ENCODE results near the gene DDX49. TPM values are rescaled to one million over a fixed set of nuclear protein-coding genes. Genes with fewer than 3 reads are reported as not detected.

Gene DDX49
- total RNA-seq, 2 donors from 2014 or later, result 22.1 to 31.9 TPM

DNA sequence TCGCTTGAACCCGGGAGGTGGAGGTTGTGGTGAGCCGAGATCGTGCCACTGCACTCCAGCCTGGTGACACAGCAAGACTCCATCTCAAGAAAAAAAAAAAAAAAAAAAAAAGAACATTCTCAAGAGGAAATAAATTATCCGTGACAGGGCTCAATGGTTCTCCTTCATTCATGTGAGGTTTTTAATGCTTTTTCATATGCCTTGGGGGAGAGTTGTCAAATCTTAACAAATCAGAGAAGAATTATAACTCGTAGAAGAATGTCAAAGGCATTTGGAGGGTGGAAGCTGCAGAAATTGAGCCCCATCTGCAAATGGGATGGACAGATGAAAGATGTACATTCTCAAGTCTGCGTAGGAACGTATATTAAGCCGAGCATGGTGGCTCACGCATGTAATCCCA, 56.4 kb downstream of the DDX49 start:
- Histone ChIP-seq H3K27ac (no peak overlapping the region), H3K27me3 (no peaks in the 10 kb centered on the region), H3K9me3 (no peaks in the 10 kb centered on the region), H3K36me3 (no peaks in the 10 kb centered on the region), H3K4me1 (peaks cover 0 to 16% of the 10 kb centered on the region in 2 donors), H3K4me3 (no peak overlapping the region)
- DNase-seq (ENCODE audit: low spot score), result no peak
- TF ChIP-seq, protein P1, sequence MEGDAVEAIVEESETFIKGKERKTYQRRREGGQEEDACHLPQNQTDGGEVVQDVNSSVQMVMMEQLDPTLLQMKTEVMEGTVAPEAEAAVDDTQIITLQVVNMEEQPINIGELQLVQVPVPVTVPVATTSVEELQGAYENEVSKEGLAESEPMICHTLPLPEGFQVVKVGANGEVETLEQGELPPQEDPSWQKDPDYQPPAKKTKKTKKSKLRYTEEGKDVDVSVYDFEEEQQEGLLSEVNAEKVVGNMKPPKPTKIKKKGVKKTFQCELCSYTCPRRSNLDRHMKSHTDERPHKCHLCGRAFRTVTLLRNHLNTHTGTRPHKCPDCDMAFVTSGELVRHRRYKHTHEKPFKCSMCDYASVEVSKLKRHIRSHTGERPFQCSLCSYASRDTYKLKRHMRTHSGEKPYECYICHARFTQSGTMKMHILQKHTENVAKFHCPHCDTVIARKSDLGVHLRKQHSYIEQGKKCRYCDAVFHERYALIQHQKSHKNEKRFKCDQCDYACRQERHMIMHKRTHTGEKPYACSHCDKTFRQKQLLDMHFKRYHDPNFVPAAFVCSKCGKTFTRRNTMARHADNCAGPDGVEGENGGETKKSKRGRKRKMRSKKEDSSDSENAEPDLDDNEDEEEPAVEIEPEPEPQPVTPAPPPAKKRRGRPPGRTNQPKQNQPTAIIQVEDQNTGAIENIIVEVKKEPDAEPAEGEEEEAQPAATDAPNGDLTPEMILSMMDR (IDR thresholded peaks at IDR 0.05), result no peak

Other genes starting within 250 kb of the DDX49 start
- 1 to 10 TPM; 4.0 to 5.8 TPM for gene CRTC1, start 236.0 kb upstream of the DDX49 start, total RNA-seq
- gene COMP, start 128.4 kb upstream of the DDX49 start, total RNA-seq, result 10 to 100 TPM in 1 of 2 donors, 1 to 10 TPM in 1; 7.8 to 12.5 TPM
- gene UPF1, start 87.8 kb upstream of the DDX49 start, total RNA-seq, result 10 to 100 TPM; 27.6 to 61.5 TPM
- 1 to 10 TPM in 1 of 2 donors, under 1 TPM in 1; 0.79 to 1.6 TPM for gene CERS1, start 23.6 kb upstream of the DDX49 start, total RNA-seq
- gene COPE, start 328 bp upstream of the DDX49 start, total RNA-seq, result 100 to 1,000 TPM; 168 to 209 TPM
- gene HOMER3, start 21.5 kb downstream of the DDX49 start, total RNA-seq, result 10 to 100 TPM; 13.6 to 39.8 TPM
- gene SUGP2, start 113.8 kb downstream of the DDX49 start, total RNA-seq, result 10 to 100 TPM; 25.4 to 36.1 TPM
- gene ARMC6, start 113.9 kb downstream of the DDX49 start, total RNA-seq, result 10 to 100 TPM; 13.7 to 14.4 TPM
- gene SLC25A42, start 144.3 kb downstream of the DDX49 start, total RNA-seq, result 10 to 100 TPM; 10.3 to 14.4 TPM
- gene TMEM161A, start 218.8 kb downstream of the DDX49 start, total RNA-seq, result 10 to 100 TPM; 16.8 to 22.2 TPM